ENCODE results near the gene OPCML. TPM values are rescaled to one million over a fixed set of nuclear protein-coding genes. Genes with fewer than 3 reads are reported as not detected.

Gene OPCML
- total and polyA plus RNA-seq, 7 experiments from 2014 or later, result not detected

- H3K9me3 Mint-ChIP-seq, result peaks cover 0 to 8% (median 3%) of the 10 kb centered on the region in 11 donors
- no peak for DNase-seq
- ChIA-PET POLR2A (no interaction called here), CTCF (no interaction called here)
- no peaks in the 10 kb centered on the region for H3K27me3 ChIP-seq (ENCODE audit: control insufficient read depth in 2 of 2, insufficient read depth in 2 of 2, low read length in 2 of 2)
- no peaks in the 10 kb centered on the region for H3K9me3 ChIP-seq (ENCODE audit: control insufficient read depth in 2 of 3, low read length in 3 of 3)
- H3K36me3 ChIP-seq (ENCODE audit: control insufficient read depth in 2 of 3, insufficient read depth in 3 of 3, low read length in 3 of 3), result no peaks in the 10 kb centered on the region
- H3K4me1 ChIP-seq (ENCODE audit: control insufficient read depth in 2 of 2, insufficient read depth in 2 of 2, low read length in 2 of 2), result no peaks in the 10 kb centered on the region
- H3K27me3 Mint-ChIP-seq, result peaks cover 0 to 8% (median 5%) of the 10 kb centered on the region in 5 donors
- H3K4me1 Mint-ChIP-seq, result no peaks in the 10 kb centered on the region
- H3K27ac ChIP-seq (ENCODE audit: low read depth, low read length), result no peak overlapping the region
- no peak overlapping the region for H3K4me3 ChIP-seq (ENCODE audit: low read length)
- H3K36me3 Mint-ChIP-seq, result no peaks in the 10 kb centered on the region
- ATAC-seq, result no peak
- intact Hi-C loops (cut with micrococcal nuclease), result no loop called here
- no peak overlapping the region for H3K27ac Mint-ChIP-seq
- no peak overlapping the region for H3K4me3 Mint-ChIP-seq
Measured at GRCh38 chr11:132811649-132812048, 720.7 kb downstream of the OPCML start.

GRCh38 chr11:132809070-132809469 is 723.2 kb downstream of the OPCML start:
- ChIA-PET POLR2A (no interaction called here), CTCF (no interaction called here)
- no peak for DNase-seq
- Histone ChIP-seq H3K4me1 (ENCODE audit: control insufficient read depth in 2 of 2, insufficient read depth in 2 of 2, low read length in 2 of 2) (no peaks in the 10 kb centered on the region), H3K9me3 (ENCODE audit: control insufficient read depth in 2 of 3, low read length in 3 of 3) (no peaks in the 10 kb centered on the region), H3K27me3 (ENCODE audit: control insufficient read depth in 2 of 2, insufficient read depth in 2 of 2, low read length in 2 of 2) (no peaks in the 10 kb centered on the region), H3K27ac (ENCODE audit: low read depth, low read length) (no peak overlapping the region), H3K36me3 (ENCODE audit: control insufficient read depth in 2 of 3, insufficient read depth in 3 of 3, low read length in 3 of 3) (no peaks in the 10 kb centered on the region), H3K4me3 (ENCODE audit: low read length) (no peak overlapping the region)
- Mint-ChIP-seq H3K4me3 (no peak overlapping the region), H3K27me3 (no peaks in the 10 kb centered on the region), H3K27ac (no peak overlapping the region), H3K36me3 (no peaks in the 10 kb centered on the region), H3K4me1 (no peaks in the 10 kb centered on the region), H3K9me3 (peaks cover 0 to 22% (median 3%) of the 10 kb centered on the region in 11 donors)
- ATAC-seq, result no peak
- intact Hi-C loops (cut with micrococcal nuclease), result no loop called here

GRCh38 chr11:132804258-132804657 is 728.0 kb downstream of the OPCML start:
- Mint-ChIP-seq H3K9me3 (peaks cover 0 to 22% (median 5%) of the 10 kb centered on the region in 11 donors), H3K36me3 (no peaks in the 10 kb centered on the region), H3K4me3 (no peak overlapping the region), H3K27ac (no peak overlapping the region), H3K4me1 (no peaks in the 10 kb centered on the region), H3K27me3 (peaks cover 0 to 9% (median 4%) of the 10 kb centered on the region in 5 donors)
- Histone ChIP-seq H3K4me1 (ENCODE audit: control insufficient read depth in 2 of 2, insufficient read depth in 2 of 2, low read length in 2 of 2) (no peaks in the 10 kb centered on the region), H3K9me3 (ENCODE audit: control insufficient read depth in 2 of 3, low read length in 3 of 3) (no peaks in the 10 kb centered on the region), H3K36me3 (ENCODE audit: control insufficient read depth in 2 of 3, insufficient read depth in 3 of 3, low read length in 3 of 3) (no peaks in the 10 kb centered on the region), H3K4me3 (ENCODE audit: low read length) (no peak overlapping the region), H3K27ac (ENCODE audit: low read depth, low read length) (no peak overlapping the region), H3K27me3 (ENCODE audit: control insufficient read depth in 2 of 2, insufficient read depth in 2 of 2, low read length in 2 of 2) (no peaks in the 10 kb centered on the region)
- DNase-seq (no peak), ATAC-seq (no peak)
- intact Hi-C loops (cut with micrococcal nuclease), result no loop called here
- ChIA-PET POLR2A (no interaction called here), CTCF (no interaction called here)

GRCh38 chr11:132803436-132803835 is 728.9 kb downstream of the OPCML start:
- peaks cover 0 to 22% (median 5%) of the 10 kb centered on the region in 11 donors for H3K9me3 Mint-ChIP-seq
- ATAC-seq, result no peak

GRCh38 chr11:132802947-132803346 is 729.4 kb downstream of the OPCML start:
- H3K4me1 Mint-ChIP-seq, result no peaks in the 10 kb centered on the region

More at GRCh38 chr11:132803436-132803835, 728.9 kb downstream of the OPCML start:
- Mint-ChIP-seq H3K4me3 (no peak overlapping the region), H3K36me3 (no peaks in the 10 kb centered on the region), H3K27me3 (peaks cover 0 to 9% (median 4%) of the 10 kb centered on the region in 5 donors), H3K27ac (no peak overlapping the region), H3K4me1 (no peaks in the 10 kb centered on the region)
- Histone ChIP-seq H3K27me3 (ENCODE audit: control insufficient read depth in 2 of 2, insufficient read depth in 2 of 2, low read length in 2 of 2) (no peaks in the 10 kb centered on the region), H3K27ac (ENCODE audit: low read depth, low read length) (no peak overlapping the region), H3K9me3 (ENCODE audit: control insufficient read depth in 2 of 3, low read length in 3 of 3) (no peaks in the 10 kb centered on the region), H3K4me1 (ENCODE audit: control insufficient read depth in 2 of 2, insufficient read depth in 2 of 2, low read length in 2 of 2) (no peaks in the 10 kb centered on the region), H3K36me3 (ENCODE audit: control insufficient read depth in 2 of 3, insufficient read depth in 3 of 3, low read length in 3 of 3) (no peaks in the 10 kb centered on the region), H3K4me3 (ENCODE audit: low read length) (no peak overlapping the region)
- ChIA-PET POLR2A (no interaction called here), CTCF (no interaction called here)
- DNase-seq, result no peak
- intact Hi-C loops (cut with micrococcal nuclease), result no loop called here

GRCh38 chr11:132793831-132794230 is 738.5 kb downstream of the OPCML start:
- ChIA-PET CTCF (no interaction called here), POLR2A (no interaction called here)
- H3K4me1 ChIP-seq (ENCODE audit: control insufficient read depth in 2 of 2, insufficient read depth in 2 of 2, low read length in 2 of 2), result no peaks in the 10 kb centered on the region
- intact Hi-C loops (cut with micrococcal nuclease), result no loop called here
- H3K4me1 Mint-ChIP-seq, result no peaks in the 10 kb centered on the region
- no peaks in the 10 kb centered on the region for H3K36me3 Mint-ChIP-seq
- H3K27me3 Mint-ChIP-seq, result peaks cover 0 to 7% (median 0%) of the 10 kb centered on the region in 5 donors
- H3K9me3 ChIP-seq (ENCODE audit: control insufficient read depth in 2 of 3, low read length in 3 of 3), result no peaks in the 10 kb centered on the region
- no peak overlapping the region for H3K27ac ChIP-seq (ENCODE audit: low read depth, low read length)
- peaks cover 0 to 10% (median 4%) of the 10 kb centered on the region in 11 donors for H3K9me3 Mint-ChIP-seq
- no peak overlapping the region for H3K27ac Mint-ChIP-seq
- DNase-seq (no peak), ATAC-seq (no peak)
- no peak overlapping the region for H3K4me3 ChIP-seq (ENCODE audit: low read length)
- no peaks in the 10 kb centered on the region for H3K36me3 ChIP-seq (ENCODE audit: control insufficient read depth in 2 of 3, insufficient read depth in 3 of 3, low read length in 3 of 3)
- no peak overlapping the region for H3K4me3 Mint-ChIP-seq
- no peaks in the 10 kb centered on the region for H3K27me3 ChIP-seq (ENCODE audit: control insufficient read depth in 2 of 2, insufficient read depth in 2 of 2, low read length in 2 of 2)

More at GRCh38 chr11:132802947-132803346, 729.4 kb downstream of the OPCML start:
- Histone ChIP-seq H3K27ac (ENCODE audit: low read depth, low read length) (no peak overlapping the region), H3K4me1 (ENCODE audit: control insufficient read depth in 2 of 2, insufficient read depth in 2 of 2, low read length in 2 of 2) (no peaks in the 10 kb centered on the region), H3K4me3 (ENCODE audit: low read length) (no peak overlapping the region), H3K36me3 (ENCODE audit: control insufficient read depth in 2 of 3, insufficient read depth in 3 of 3, low read length in 3 of 3) (no peaks in the 10 kb centered on the region), H3K27me3 (ENCODE audit: control insufficient read depth in 2 of 2, insufficient read depth in 2 of 2, low read length in 2 of 2) (no peaks in the 10 kb centered on the region), H3K9me3 (ENCODE audit: control insufficient read depth in 2 of 3, low read length in 3 of 3) (no peaks in the 10 kb centered on the region)
- peaks cover 0 to 9% (median 4%) of the 10 kb centered on the region in 5 donors for H3K27me3 Mint-ChIP-seq
- no peak overlapping the region for H3K27ac Mint-ChIP-seq
- H3K9me3 Mint-ChIP-seq, result peaks cover 0 to 22% (median 5%) of the 10 kb centered on the region in 11 donors
- DNase-seq, result no peak
- no peak for ATAC-seq
- CTCF ChIA-PET, result no interaction called here
- H3K36me3 Mint-ChIP-seq, result no peaks in the 10 kb centered on the region
- POLR2A ChIA-PET, result no interaction called here
- intact Hi-C loops (cut with micrococcal nuclease), result no loop called here
- H3K4me3 Mint-ChIP-seq, result no peak overlapping the region

- no peaks in the 10 kb centered on the region for H3K4me1 Mint-ChIP-seq
- Histone ChIP-seq H3K4me1 (ENCODE audit: control insufficient read depth in 2 of 2, insufficient read depth in 2 of 2, low read length in 2 of 2) (no peaks in the 10 kb centered on the region), H3K9me3 (ENCODE audit: control insufficient read depth in 2 of 3, low read length in 3 of 3) (no peaks in the 10 kb centered on the region), H3K36me3 (ENCODE audit: control insufficient read depth in 2 of 3, insufficient read depth in 3 of 3, low read length in 3 of 3) (no peaks in the 10 kb centered on the region), H3K27ac (ENCODE audit: low read depth, low read length) (no peak overlapping the region), H3K4me3 (ENCODE audit: low read length) (no peak overlapping the region), H3K27me3 (ENCODE audit: control insufficient read depth in 2 of 2, insufficient read depth in 2 of 2, low read length in 2 of 2) (no peaks in the 10 kb centered on the region)
- no peaks in the 10 kb centered on the region for H3K36me3 Mint-ChIP-seq
- intact Hi-C loops (cut with micrococcal nuclease), result no loop called here
- H3K27ac Mint-ChIP-seq, result no peak overlapping the region
- H3K4me3 Mint-ChIP-seq, result no peak overlapping the region
- H3K27me3 Mint-ChIP-seq, result peaks cover 0 to 7% (median 0%) of the 10 kb centered on the region in 5 donors
- no peak for ATAC-seq
- peaks cover 0 to 10% (median 2%) of the 10 kb centered on the region in 11 donors for H3K9me3 Mint-ChIP-seq
- ChIA-PET CTCF (no interaction called here), POLR2A (no interaction called here)
- DNase-seq, result no peak
Measured at GRCh38 chr11:132792341-132793140, 739.8 kb downstream of the OPCML start.

Data from naive thymus-derived CD4-positive, alpha-beta T cell (primary cell).